Activated naive CD8-positive, alpha-beta T cell treated with anti-CD3 and anti-CD28 coated beads, Interleukin-2, amount 50 U/mL, for 24 hours (primary cell): ENCODE results near the gene COPE.

Experiments
- ATAC-seq: fragments of 150-1000 bp; cut with Tn5 transposase; one replicate; pipeline ENCODE4 v1.10.0; 2021
- DNase-seq: peaks from one replicate; pipeline ENCODE4 v3.0.0; 2021
- H3K27ac Mint-ChIP-seq: one replicate; pipeline ENCODE4 v1.8.0; 2021; ENCODE audit warnings: mild to moderate bottlenecking, mixed read lengths
- H3K27me3 Mint-ChIP-seq: one replicate; pipeline ENCODE4 v1.8.0; 2021; ENCODE audit warnings: mixed read lengths
- H3K36me3 Mint-ChIP-seq: one replicate; pipeline ENCODE4 v1.8.0; 2021; ENCODE audit warnings: low read depth, mixed read lengths
- H3K4me1 Mint-ChIP-seq: one replicate; pipeline ENCODE4 v1.8.0; 2021; ENCODE audit warnings: mixed read lengths
- H3K4me3 Mint-ChIP-seq: one replicate; pipeline ENCODE4 v1.8.0; 2021; ENCODE audit warnings: mild to moderate bottlenecking, moderate library complexity, mixed read lengths
- H3K9me3 Mint-ChIP-seq: one replicate; pipeline ENCODE4 v1.8.0; 2021; ENCODE audit warnings: mixed read lengths

COPE gene

DNA sequence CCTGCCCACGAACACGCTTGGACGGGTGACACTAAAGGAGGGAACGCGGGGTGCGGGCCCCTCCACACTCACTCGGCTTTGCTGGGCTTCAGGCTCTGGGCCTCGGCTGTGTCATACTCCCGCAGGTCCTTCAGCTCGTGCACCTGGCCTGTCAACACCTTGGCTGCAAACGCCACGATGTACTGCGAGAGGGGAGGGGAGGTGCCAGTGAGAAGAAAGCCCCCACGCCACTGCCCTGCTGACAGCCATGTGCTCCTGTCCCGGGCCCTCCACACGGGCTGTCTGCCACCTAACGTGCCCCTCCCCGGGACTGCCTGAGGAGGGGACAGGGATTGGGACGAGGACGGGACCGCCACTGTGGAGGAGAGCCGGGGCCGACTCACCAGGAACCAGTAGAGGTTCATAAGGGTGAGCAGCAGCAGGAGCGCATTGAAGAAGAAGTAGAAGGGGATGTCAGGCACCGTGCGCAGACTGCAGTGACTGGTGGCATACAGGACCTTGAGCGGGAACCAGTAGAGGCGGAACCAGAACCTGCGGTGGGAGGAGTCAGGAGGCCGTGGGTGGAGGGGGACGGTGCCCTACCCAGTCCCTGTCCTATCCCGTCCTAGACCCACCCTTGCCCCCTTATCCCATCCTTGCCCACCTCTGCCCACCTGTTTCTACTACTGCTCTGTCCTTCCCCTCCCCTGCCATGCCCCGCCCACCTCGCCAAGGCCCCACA, 40.2 kb downstream of the COPE start:
- no peaks in the 10 kb centered on the region for H3K36me3 Mint-ChIP-seq
- no peak for DNase-seq
- no peak overlapping the region for H3K27ac Mint-ChIP-seq
- H3K4me1 Mint-ChIP-seq = no peaks in the 10 kb centered on the region
- ATAC-seq = peak; percentile 9
- no peak overlapping the region for H3K4me3 Mint-ChIP-seq
- H3K9me3 Mint-ChIP-seq = no peaks in the 10 kb centered on the region
- no peaks in the 10 kb centered on the region for H3K27me3 Mint-ChIP-seq

DNA sequence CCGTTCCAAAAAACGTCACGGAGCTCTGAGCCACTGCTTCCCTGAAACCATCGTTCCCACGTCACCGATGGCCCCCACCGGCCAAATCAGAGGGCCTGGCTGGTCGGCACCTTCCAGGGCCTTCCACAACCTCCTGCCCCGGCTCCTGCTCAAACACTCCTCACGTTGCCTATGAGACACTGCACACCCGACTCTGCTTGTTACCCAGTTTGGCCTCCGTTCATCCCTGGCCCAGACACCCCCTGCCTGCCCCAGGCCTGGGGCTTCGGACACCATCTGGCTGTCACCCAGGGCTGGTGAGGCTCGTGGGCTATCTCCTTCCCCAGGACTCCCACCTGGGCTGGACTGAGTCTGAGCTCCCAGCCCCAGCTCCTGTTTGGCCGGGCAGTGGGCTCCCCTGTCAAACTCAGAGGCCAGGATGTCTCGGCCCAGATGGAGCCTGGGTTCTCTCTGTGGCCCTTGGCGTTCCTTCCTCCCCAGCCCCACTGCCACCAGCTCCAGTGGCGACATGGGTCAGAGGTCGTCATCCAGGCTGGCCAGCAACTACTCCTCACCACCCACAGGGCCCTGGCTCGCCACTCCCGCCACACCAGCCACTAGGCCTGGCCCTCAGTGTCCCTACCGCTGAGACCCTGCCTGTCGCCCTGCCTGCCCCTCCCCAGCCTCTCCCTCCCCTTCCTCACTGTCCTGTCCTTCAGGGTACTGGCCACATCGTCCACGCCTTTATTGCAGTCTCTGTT, 41.0 kb downstream of the COPE start:
- no peak for ATAC-seq
- H3K27ac Mint-ChIP-seq = no peak overlapping the region
- no peak for DNase-seq

DNA sequence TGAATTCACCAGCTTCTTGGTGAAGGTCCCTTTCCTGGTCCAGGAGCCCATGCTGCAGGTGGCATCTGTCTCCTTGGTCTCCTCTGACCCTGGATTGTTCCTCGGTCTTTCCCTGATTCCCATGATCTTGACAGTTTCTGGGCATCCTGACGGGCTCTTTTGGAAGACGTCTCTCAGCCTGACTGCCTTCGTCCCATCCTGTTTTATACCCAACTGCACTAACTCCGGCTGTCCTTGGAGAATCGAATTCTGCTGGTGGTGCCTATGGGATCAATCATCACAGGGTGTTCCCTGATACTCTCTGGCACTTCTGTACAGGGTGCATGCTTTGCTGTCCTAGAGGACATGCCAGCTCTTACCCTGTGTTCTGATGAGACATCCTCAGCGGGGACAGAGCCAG, 42.3 kb downstream of the COPE start:
- H3K36me3 Mint-ChIP-seq = no peaks in the 10 kb centered on the region
- no peak for ATAC-seq
- H3K4me1 Mint-ChIP-seq = peaks cover 2% of the 10 kb centered on the region
- no peak overlapping the region for H3K4me3 Mint-ChIP-seq
- no peak overlapping the region for H3K27ac Mint-ChIP-seq
- DNase-seq = no peak
- H3K9me3 Mint-ChIP-seq = no peaks in the 10 kb centered on the region
- no peaks in the 10 kb centered on the region for H3K27me3 Mint-ChIP-seq

More for the DNA sequence above, 41.0 kb downstream of the COPE start:
- no peaks in the 10 kb centered on the region for H3K4me1 Mint-ChIP-seq
- no peaks in the 10 kb centered on the region for H3K9me3 Mint-ChIP-seq
- H3K27me3 Mint-ChIP-seq = no peaks in the 10 kb centered on the region
- H3K36me3 Mint-ChIP-seq = no peaks in the 10 kb centered on the region
- no peak overlapping the region for H3K4me3 Mint-ChIP-seq

DNA sequence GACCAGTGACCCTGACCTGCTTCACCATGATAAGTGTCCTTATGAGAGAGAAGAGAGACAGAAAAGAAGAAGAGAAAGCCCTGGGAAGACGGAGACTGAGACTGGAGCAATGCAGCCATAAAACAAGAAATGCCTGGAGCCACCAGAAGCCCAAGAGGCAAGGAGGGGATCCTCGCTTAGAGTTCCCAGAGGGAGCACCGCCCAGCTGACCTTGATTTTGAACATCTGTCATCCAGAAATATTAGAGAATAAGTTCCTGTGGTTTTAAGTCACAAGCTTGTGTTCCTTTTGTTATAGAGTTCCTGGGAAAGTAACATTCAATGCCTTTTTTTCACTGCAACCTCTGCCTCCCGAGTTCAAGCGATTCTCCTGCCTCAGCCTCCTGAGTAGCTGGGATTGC, 43.5 kb downstream of the COPE start:
- DNase-seq (no peak), ATAC-seq (no peak)
- Mint-ChIP-seq H3K36me3 (peaks cover 2% of the 10 kb centered on the region), H3K4me3 (no peak overlapping the region), H3K4me1 (peaks cover 8% of the 10 kb centered on the region), H3K27ac (no peak overlapping the region), H3K27me3 (peaks cover 8% of the 10 kb centered on the region), H3K9me3 (no peaks in the 10 kb centered on the region)

DNA sequence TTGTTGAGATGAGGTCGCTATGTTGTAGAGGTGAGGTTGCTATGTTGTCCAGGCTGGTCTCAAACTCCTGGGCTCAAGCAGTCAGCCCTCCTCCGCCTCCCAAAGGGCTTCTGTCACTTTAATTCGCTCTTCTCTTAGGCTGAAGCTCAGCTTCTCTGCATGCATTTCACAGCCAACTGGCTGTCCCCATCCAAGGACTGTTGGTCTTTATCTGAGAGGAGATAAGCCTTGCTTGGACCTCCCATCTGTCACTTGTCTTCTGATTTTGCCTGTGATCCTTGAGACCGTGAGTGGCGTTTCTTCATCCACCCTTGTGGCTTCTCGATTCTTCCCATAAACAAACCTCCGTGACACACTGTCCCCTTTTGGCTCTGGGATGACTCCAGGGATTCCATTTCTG, 47.6 kb downstream of the COPE start:
- Mint-ChIP-seq H3K4me3 (no peak overlapping the region), H3K27ac (no peak overlapping the region), H3K9me3 (no peaks in the 10 kb centered on the region), H3K27me3 (peaks cover 10% of the 10 kb centered on the region), H3K36me3 (peaks cover 11% of the 10 kb centered on the region), H3K4me1 (peaks cover 11% of the 10 kb centered on the region)
- ATAC-seq (no peak), DNase-seq (no peak)

DNA sequence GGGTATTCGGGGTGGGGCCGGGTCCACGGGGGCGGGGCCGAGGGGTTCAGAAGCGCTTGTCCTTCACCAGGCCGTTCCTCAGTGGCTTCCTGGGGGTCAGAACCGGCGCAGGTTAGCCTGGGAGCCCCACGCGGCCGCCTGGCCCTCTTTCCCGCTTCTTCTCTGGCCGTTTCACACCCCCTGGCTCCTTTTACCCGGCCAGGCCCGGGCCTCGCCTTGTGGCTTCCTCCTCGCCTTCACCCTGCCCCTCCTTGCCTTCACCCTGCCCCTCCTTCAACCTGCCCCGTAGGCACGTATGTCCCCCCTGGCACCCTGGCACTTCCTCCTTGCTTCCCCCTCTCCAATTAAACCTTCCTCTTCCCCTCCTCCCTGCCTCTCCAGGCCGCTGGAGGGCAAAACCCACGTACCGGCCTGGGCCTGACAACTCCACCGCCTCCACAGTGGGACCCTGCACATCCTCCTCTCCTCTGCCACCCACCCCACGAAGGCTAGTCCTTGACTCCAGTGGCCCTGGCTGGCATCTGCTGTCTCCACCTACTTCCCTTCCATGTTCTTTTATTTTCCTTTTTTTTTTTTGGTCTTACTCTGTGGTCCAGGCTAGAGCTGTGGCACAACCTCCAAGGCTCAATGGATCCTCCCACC, 48.5 kb downstream of the COPE start:
- ATAC-seq = no peak
- Mint-ChIP-seq H3K4me1 (peaks cover 11% of the 10 kb centered on the region), H3K9me3 (no peaks in the 10 kb centered on the region), H3K36me3 (peaks cover 14% of the 10 kb centered on the region), H3K27me3 (peaks cover 10% of the 10 kb centered on the region), H3K27ac (no peak overlapping the region), H3K4me3 (no peak overlapping the region)
- DNase-seq = no peak

DNA sequence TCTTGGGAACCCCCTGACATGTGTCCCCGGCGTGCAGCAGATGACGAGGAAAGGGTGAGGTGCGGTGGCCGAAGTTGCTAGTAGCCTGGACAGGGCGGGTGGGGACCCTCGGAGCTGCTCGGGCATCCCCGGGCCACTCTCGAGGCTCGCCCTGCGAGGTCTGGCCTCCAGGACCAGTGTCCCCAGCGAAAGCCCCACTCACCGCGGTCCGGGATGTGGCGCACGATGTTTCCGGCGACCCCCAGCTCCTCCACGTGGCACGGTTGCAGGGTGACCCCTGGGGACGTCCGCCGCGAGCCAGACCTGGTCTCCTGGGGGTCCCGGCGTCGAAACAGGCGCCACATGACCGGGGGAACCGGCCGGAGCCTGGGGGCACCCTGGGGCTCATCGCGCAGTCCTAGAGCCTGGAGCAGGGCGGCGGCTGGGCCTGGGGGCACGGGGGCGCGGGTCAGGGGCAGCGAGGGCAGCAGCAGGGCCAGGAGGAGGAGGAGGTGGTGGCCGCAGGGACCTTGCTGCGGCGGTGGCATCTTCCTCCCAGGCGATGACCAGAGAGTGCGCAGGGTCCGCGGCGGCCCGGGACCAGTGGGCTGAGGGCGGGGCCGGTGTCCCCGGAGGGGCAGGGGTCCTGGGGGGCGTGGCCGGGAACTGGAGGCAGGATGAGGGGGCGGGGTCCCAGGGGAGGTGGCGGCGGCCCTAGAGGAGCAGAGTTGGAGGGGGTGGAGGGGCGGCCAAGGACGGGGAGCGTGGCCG, 49.2 kb downstream of the COPE start:
- DNase-seq = no peak
- H3K27ac Mint-ChIP-seq = no peak overlapping the region
- peaks cover 11% of the 10 kb centered on the region for H3K4me1 Mint-ChIP-seq
- H3K4me3 Mint-ChIP-seq = no peak overlapping the region
- peaks cover 10% of the 10 kb centered on the region for H3K27me3 Mint-ChIP-seq
- no peaks in the 10 kb centered on the region for H3K9me3 Mint-ChIP-seq
- ATAC-seq = no peak
- peaks cover 14% of the 10 kb centered on the region for H3K36me3 Mint-ChIP-seq

DNA sequence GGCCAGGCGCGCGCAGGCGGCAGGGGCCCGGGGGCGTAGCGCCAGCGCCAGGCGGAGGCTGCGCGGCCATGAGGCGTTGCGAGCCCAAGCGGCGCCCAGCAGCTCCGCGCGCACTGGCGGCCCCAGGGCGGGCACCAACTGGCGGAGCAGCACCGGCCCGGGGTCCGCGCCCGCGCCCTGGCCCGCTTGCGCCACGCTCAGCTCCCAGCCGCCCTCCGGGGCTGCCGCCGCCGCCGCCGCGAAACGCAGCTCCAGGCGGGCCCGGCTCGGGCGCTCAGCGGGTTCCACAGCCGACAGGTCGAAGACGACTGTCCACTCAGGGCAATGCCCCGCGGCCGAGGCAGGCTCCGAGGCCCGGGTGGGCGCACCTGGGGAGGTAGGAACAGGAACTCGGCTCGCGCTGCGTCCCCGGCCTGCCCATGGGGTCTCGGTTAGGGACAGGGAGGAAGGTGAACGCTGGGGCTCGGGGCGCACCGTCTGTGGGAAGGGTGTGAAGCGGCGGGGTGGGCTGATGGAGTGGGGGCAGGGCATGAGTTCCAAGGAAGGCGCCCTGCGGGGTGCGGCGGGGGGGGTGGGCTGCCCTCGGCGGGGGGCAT, 50.1 kb downstream of the COPE start:
- H3K36me3 Mint-ChIP-seq = peaks cover 18% of the 10 kb centered on the region
- H3K27me3 Mint-ChIP-seq = peaks cover 10% of the 10 kb centered on the region
- no peaks in the 10 kb centered on the region for H3K9me3 Mint-ChIP-seq
- H3K4me1 Mint-ChIP-seq = peaks cover 11% of the 10 kb centered on the region
- DNase-seq = no peak
- no peak overlapping the region for H3K27ac Mint-ChIP-seq
- ATAC-seq = no peak
- H3K4me3 Mint-ChIP-seq = no peak overlapping the region

DNA sequence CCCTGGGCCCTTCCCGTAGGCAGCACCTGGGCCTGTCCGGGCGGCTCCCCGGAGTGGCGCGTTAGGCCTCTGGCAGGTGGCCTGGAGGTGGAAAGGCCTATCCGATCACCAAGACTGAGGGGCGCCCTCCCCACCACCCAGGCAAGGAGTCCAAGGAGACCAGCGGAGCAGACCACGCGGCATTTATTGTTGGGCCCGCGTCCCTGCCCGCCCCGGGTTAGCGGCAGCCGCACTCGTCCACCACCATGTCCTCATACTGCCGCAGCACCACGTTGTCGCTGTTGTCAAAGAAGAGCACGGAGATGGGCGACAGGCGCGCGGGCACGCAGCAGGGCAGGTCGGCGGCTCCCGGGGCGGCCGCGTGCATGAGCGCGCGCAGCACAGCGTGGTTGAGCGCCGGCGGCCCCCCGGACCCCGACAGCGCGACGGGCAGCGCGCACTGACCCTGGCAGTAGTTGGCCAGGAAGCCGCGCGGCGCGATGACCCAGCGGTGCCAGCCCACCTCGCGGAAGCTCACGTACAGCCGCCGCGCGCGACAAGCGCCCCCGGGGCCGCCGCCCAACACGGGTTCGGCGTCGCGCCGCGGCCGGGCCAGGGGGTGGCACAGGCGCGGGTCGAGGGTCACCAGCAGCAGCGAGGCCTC, 50.7 kb downstream of the COPE start:
- no peak overlapping the region for H3K27ac Mint-ChIP-seq
- ATAC-seq = no peak
- H3K27me3 Mint-ChIP-seq = peaks cover 10% of the 10 kb centered on the region
- peaks cover 18% of the 10 kb centered on the region for H3K36me3 Mint-ChIP-seq
- no peak for DNase-seq
- H3K4me3 Mint-ChIP-seq = no peak overlapping the region
- H3K4me1 Mint-ChIP-seq = peaks cover 11% of the 10 kb centered on the region
- no peaks in the 10 kb centered on the region for H3K9me3 Mint-ChIP-seq

DNA sequence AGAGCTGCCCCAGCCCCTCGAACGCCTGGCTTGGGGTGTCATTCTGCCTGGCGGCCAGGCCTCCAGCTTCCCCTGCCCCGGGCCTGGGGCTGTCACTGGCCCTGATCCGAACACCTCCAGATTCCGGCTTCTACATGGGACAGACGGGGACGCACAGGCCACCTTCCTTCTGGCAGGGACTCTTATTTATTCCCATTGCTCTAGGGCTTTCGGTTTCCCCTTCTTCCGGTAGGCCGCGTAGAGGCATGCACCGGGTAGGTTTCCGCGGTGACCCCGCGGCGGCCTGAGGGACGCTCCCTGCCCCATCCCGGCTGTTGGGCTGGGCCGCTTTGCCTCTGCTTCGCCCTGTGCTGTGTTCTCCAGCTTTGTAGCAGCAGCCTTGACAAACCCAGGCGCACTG, 51.4 kb downstream of the COPE start:
- Mint-ChIP-seq H3K4me3 (no peak overlapping the region), H3K4me1 (peaks cover 11% of the 10 kb centered on the region), H3K27ac (no peak overlapping the region), H3K27me3 (peaks cover 10% of the 10 kb centered on the region), H3K36me3 (peaks cover 20% of the 10 kb centered on the region), H3K9me3 (no peaks in the 10 kb centered on the region)
- ATAC-seq (no peak), DNase-seq (no peak)

DNA sequence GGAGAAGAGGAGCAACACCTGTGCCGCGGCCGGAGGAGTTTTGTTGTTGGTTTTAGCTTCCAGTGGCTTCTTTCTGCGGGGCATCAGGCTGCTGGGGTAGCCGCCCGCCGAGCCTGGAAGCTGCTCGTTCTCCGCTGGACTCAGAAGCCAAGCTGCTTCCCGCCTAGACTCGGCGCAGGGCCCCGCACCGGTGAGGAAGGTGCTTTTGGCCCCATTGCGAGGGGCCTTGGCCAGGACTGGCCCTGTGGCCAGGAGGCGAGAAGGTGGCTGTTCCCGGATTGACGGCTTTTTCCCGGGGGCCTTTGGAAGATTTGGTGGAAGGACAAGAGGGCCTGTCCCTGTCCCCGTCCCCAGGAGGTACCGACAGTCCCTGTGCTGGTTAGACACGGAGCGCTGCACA, 52.0 kb downstream of the COPE start:
- H3K27ac Mint-ChIP-seq = no peak overlapping the region
- no peak overlapping the region for H3K4me3 Mint-ChIP-seq
- DNase-seq (no peak), ATAC-seq (no peak)
- no peaks in the 10 kb centered on the region for H3K9me3 Mint-ChIP-seq
- peaks cover 25% of the 10 kb centered on the region for H3K36me3 Mint-ChIP-seq
- H3K4me1 Mint-ChIP-seq = peaks cover 11% of the 10 kb centered on the region
- peaks cover 10% of the 10 kb centered on the region for H3K27me3 Mint-ChIP-seq

DNA sequence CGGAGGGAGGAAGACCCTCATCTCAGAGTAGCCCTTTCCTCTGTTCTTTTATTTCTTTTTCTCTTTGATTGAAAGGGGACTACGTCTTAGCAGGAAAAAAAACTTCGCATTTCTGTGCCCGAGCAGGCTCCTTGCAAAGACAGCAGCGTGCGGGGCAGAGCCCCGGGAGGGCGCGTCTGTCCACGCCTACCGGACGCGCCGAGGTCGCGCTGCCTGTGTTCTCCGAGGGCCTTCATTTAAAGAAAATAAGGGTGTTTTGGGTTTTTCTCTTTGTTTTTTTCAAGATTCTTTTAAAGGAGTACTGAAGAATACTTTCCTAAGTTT, 52.4 kb downstream of the COPE start:
- no peak overlapping the region for H3K27ac Mint-ChIP-seq
- peaks cover 9% of the 10 kb centered on the region for H3K4me1 Mint-ChIP-seq
- no peak overlapping the region for H3K4me3 Mint-ChIP-seq
- peaks cover 28% of the 10 kb centered on the region for H3K36me3 Mint-ChIP-seq
- H3K9me3 Mint-ChIP-seq = no peaks in the 10 kb centered on the region
- DNase-seq = no peak
- no peak for ATAC-seq
- H3K27me3 Mint-ChIP-seq = peaks cover 10% of the 10 kb centered on the region

DNA sequence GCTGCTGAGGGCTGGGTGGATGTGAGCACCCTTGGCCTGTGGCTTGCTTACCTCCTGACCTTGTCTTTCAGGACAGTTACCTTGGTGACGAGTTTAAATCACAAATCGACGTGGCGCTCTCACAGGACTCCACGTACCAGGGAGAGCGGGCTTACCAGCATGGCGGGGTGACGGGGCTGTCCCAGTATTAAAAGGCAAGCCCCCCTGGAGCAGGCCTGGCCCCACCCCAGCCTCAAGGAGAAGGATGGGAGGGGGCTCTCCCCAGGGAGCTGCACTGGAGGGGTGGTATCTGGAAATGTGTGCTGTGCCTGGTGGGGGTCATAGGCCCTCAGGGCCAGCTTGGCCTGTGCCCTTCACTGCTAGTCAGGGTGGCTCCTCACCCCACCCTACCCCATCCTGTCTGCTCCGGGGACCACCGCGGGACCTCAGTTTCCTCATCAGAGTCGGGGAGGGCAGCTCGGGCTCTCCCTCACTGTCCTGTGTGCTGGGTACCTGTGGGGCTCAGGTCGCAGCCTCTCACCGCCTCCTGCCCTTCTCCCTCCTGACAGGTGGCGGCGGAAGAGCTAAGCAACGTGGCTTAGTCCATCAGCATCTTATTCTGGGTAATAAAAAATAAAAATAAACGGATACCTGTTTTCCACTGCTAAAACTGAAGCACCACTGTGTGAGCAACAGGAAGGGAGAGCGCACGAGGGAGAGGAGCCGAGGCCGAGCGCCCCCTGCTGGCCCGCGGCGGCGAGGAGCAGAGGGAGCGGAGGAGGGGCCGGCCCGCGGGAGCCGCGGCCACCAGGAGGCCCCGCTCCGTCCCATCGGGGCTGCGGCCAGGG, 53.0 kb downstream of the COPE start:
- H3K4me3 Mint-ChIP-seq = no peak overlapping the region
- peaks cover 5% of the 10 kb centered on the region for H3K27me3 Mint-ChIP-seq
- DNase-seq (peak; percentile 74), ATAC-seq (peak; percentile 75)
- H3K4me1 Mint-ChIP-seq = peaks cover 5% of the 10 kb centered on the region
- H3K9me3 Mint-ChIP-seq = no peaks in the 10 kb centered on the region
- H3K27ac Mint-ChIP-seq = no peak overlapping the region
- H3K36me3 Mint-ChIP-seq = peaks cover 32% of the 10 kb centered on the region
